ENCODE data around the gene PJA1. TPM values are rescaled to one million over a fixed set of nuclear protein-coding genes. Genes with fewer than 3 reads are reported as not detected.

The PJA1 gene
- total RNA-seq, 6 experiments from 2014 or later = 3.9 to 10.4 (median 6.7) TPM

DNA sequence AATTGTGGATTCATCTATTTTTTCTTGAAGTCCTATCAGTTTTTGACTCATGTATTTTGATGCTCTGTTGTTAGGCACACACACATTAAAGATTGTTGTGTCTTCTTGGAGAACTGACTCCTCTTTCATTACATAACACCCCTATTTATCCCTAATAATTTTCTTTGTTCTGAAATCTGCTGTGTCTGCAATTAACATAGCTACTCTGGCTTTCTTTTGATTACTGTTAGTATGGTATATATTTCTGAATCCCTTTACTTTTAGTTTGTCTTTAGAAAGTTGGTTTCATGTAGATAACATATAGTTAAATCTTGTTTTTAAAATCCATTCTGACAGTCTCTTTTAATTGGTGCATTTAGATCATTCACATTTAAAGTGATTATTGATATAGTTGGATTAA lies 5.1 kb upstream of the PJA1 start:
- Histone ChIP-seq H3K4me1 (no peaks in the 10 kb centered on the region), H3K4me3 (no peak overlapping the region), H3K27ac (no peak overlapping the region), H3K9me3 (no peaks in the 10 kb centered on the region), H3K36me3 (no peaks in the 10 kb centered on the region), H3K27me3 (no peaks in the 10 kb centered on the region)
- no peak for ATAC-seq
- DNase-seq = no peak
- TF ChIP-seq, protein P1, sequence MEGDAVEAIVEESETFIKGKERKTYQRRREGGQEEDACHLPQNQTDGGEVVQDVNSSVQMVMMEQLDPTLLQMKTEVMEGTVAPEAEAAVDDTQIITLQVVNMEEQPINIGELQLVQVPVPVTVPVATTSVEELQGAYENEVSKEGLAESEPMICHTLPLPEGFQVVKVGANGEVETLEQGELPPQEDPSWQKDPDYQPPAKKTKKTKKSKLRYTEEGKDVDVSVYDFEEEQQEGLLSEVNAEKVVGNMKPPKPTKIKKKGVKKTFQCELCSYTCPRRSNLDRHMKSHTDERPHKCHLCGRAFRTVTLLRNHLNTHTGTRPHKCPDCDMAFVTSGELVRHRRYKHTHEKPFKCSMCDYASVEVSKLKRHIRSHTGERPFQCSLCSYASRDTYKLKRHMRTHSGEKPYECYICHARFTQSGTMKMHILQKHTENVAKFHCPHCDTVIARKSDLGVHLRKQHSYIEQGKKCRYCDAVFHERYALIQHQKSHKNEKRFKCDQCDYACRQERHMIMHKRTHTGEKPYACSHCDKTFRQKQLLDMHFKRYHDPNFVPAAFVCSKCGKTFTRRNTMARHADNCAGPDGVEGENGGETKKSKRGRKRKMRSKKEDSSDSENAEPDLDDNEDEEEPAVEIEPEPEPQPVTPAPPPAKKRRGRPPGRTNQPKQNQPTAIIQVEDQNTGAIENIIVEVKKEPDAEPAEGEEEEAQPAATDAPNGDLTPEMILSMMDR (IDR thresholded peaks at IDR 0.05) = no peak
- no peak for TF ChIP-seq POLR2A (IDR thresholded peaks at IDR 0.05)
- intact Hi-C loops (cut with DNase I) = no loop called here

DNA sequence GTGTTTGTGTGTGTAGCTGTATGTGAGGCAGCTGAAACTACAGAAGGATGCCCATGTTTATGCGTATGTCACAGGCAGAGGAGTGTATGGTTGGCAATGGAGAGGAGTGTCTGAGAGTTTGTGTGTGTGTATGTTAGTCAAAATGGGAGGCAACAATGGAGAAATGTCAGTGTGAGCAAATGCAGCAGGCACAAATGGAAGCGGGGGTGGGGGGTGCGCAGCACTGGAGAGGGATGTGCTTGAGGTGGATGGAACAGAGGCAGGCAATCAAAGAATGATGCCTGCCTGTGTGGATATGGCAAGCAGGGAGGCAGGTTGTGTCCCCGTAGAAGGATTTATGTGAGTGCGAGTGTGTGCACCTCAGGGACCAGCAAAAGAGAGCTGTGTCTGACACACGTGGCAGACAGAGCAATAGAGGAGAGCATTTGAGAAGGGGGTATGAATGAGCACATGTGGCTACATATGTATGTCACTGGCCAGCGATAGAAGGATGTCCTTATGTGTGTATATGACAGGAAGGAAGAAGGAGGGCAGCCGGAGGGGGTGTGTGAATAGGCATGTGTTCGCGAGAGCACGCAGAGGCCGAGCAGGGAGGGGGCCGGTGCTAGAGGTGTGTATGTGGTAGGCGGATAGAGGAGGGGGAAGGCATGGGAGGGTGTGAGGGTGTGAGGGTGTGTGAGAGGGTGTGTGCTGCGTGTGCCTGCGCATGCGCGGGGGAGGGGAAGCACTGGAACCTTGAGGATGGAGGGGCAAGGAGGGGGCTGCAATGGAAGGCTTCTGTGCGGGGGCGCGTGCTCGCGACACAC lies 1.1 kb downstream of the PJA1 start:
- Histone ChIP-seq H3K27ac (no peak overlapping the region), H3K36me3 (no peaks in the 10 kb centered on the region), H3K4me3 (peak overlapping the region; percentile 55 to 58 (median 57)), H3K4me1 (no peaks in the 10 kb centered on the region), H3K27me3 (no peaks in the 10 kb centered on the region), H3K9me3 (no peaks in the 10 kb centered on the region)
- DNase-seq (no peak), ATAC-seq (peak; percentile 44 to 53 (median 48))
- WGBS (ENCODE audit: insufficient coverage, low coverage, low lambda C conversion rate, missing lambda C conversion rate) = 40% methylated on average over 23 of the region's 23 CpGs
- TF ChIP-seq, protein P1 (IDR thresholded peaks at IDR 0.05) = no peak
- no peak for TF ChIP-seq POLR2A (IDR thresholded peaks at IDR 0.05)
- intact Hi-C loops (cut with DNase I) = no loop called here

DNA sequence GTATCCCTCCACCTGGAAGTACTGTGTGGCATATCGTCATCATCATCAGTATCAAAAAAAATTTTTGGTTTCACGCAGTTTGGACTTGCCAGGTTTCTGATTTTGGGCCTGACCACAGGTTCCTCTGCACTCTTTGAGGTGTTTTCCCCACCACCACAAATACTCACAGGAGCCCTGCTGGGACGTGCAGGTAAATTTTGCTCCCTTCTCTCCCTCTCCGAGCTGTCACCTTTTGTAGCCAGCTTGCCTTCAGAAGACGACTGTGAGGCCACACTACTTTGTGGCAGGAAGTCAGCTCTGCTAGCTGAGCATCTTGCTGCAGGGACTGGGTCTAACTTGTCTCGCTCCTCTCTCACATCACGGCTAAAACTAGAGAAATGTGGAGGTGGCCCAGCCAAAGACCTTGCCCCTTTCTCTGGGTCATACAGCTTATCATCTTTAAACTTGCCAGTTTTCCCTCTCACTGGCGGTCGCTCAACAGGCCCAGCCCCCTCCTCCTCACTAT lies 2.8 kb downstream of the PJA1 start:
- ATAC-seq (no peak), DNase-seq (no peak)
- 91% methylated on average over 6 of the region's 9 CpGs for WGBS (ENCODE audit: insufficient coverage, low coverage, low lambda C conversion rate, missing lambda C conversion rate)
- Histone ChIP-seq H3K27ac (no peak overlapping the region), H3K4me3 (no peak overlapping the region), H3K9me3 (no peaks in the 10 kb centered on the region), H3K4me1 (no peaks in the 10 kb centered on the region), H3K27me3 (no peaks in the 10 kb centered on the region), H3K36me3 (no peaks in the 10 kb centered on the region)
- TF ChIP-seq, protein P1 (IDR thresholded peaks at IDR 0.05) = no peak
- TF ChIP-seq POLR2A (IDR thresholded peaks at IDR 0.05) = no peak
- intact Hi-C loops (cut with DNase I) = no loop called here

DNA sequence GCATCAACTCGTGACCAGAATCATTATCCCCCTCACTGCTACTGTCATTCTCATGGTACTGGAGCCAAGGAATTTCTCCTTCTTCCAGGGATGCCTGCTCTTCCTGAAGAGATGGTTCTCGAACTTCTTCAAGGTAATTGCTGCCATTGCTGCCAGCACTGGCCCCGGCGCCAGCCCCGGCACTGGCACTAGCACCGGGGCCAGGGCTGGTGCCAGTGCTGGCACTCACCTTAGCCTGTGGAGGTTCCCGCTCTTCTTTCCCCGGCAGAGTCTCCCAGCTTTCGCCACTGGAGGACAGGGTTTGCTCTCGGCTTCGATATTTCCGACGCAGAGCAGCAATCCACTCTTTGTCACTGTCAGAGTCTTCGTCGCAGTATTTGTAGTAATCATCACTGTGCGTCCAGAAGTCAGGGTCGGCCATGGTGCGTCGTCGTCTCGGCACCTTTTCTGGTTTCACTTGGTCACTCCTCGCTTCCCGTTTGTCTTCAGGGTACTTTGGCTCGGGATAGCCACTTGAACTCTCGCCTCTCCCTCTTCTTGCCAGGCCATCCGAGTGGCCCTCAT lies 3.4 kb downstream of the PJA1 start:
- no peak overlapping the region for H3K4me3 ChIP-seq
- DNase-seq = no peak
- H3K4me1 ChIP-seq = no peaks in the 10 kb centered on the region
- no peak for ATAC-seq
- H3K27ac ChIP-seq = no peak overlapping the region
- no peaks in the 10 kb centered on the region for H3K9me3 ChIP-seq
- WGBS (ENCODE audit: insufficient coverage, low coverage, low lambda C conversion rate, missing lambda C conversion rate) = 87% methylated on average over 20 of the region's 26 CpGs
- no peak for TF ChIP-seq POLR2A (IDR thresholded peaks at IDR 0.05)
- TF ChIP-seq, protein P1 (IDR thresholded peaks at IDR 0.05) = no peak
- no peaks in the 10 kb centered on the region for H3K36me3 ChIP-seq
- H3K27me3 ChIP-seq = no peaks in the 10 kb centered on the region
- intact Hi-C loops (cut with DNase I) = no loop called here

Measured in right lobe of liver (tissue), 6 donors.